Ishikawa (cell line): ENCODE data around the gene MTMR2.

Experiments
- CEBPB ChIP-seq: IDR thresholded peaks from 2 replicates; pipeline ENCODE4 v1.6.1; 2012
- CREB1 ChIP-seq: IDR thresholded peaks from 2 replicates; pipeline ENCODE4 v1.6.1; 2012; ENCODE audit warnings: low read depth
- EGR1 ChIP-seq: IDR thresholded peaks from 2 replicates; pipeline ENCODE4 v1.6.1; 2012
- EP300 ChIP-seq: IDR thresholded peaks from 2 replicates; pipeline ENCODE4 v1.6.1; 2012; ENCODE audit warnings: borderline replicate concordance
- FOXM1 ChIP-seq: IDR thresholded peaks from 2 replicates; pipeline ENCODE4 v1.6.1; 2012; ENCODE audit warnings: low read depth, borderline replicate concordance
- MAX ChIP-seq: IDR thresholded peaks from 2 replicates; pipeline ENCODE4 v1.6.1; 2012
- NFIC ChIP-seq: IDR thresholded peaks from 2 replicates; pipeline ENCODE4 v1.6.1; 2012
- RAD21 ChIP-seq: IDR thresholded peaks from 2 replicates; pipeline ENCODE4 v1.6.1; 2012; ENCODE audit warnings: low read depth
- REST ChIP-seq: IDR thresholded peaks from 2 replicates; pipeline ENCODE4 v1.6.1; 2012; ENCODE audit warnings: low read depth, mild to moderate bottlenecking
- TAF1 ChIP-seq: IDR thresholded peaks from 2 replicates; pipeline ENCODE4 v1.6.1; 2012; ENCODE audit warnings: low read depth, mild to moderate bottlenecking
- TCF12 ChIP-seq: IDR thresholded peaks from 2 replicates; pipeline ENCODE4 v1.6.1; 2012; ENCODE audit warnings: low read depth
- TEAD4 ChIP-seq: IDR thresholded peaks from 2 replicates; pipeline ENCODE4 v1.6.1; 2012
- USF1 ChIP-seq: IDR thresholded peaks from 2 replicates; pipeline ENCODE4 v1.6.1; 2012
- YY1 ChIP-seq: IDR thresholded peaks from 2 replicates; pipeline ENCODE4 v1.6.1; 2012; ENCODE audit warnings: low read depth
- ZBTB7A ChIP-seq: IDR thresholded peaks from 2 replicates; pipeline ENCODE4 v1.6.1; 2012; ENCODE audit warnings: low read depth

MTMR2 gene

GRCh38 chr11:95886462-95886861 lies 37.4 kb downstream of the MTMR2 start:
- TF ChIP-seq MAX (no peak), RAD21 (no peak), NFIC (no peak), EGR1 (no peak), CEBPB (no peak), TEAD4 (no peak), ZBTB7A (no peak), FOXM1 (no peak), TAF1 (no peak), USF1 (no peak)

- no peak for TF ChIP-seq EGR1
- TF ChIP-seq REST = no peak
- no peak for TF ChIP-seq RAD21
- TF ChIP-seq MAX = no peak
- no peak for TF ChIP-seq ZBTB7A
- TF ChIP-seq CREB1 = no peak
- TF ChIP-seq FOXM1 = no peak
- no peak for TF ChIP-seq NFIC
- no peak for TF ChIP-seq TAF1
- TF ChIP-seq TEAD4 = no peak
- no peak for TF ChIP-seq USF1
- no peak for TF ChIP-seq TCF12
- TF ChIP-seq CEBPB = no peak
- TF ChIP-seq YY1 = no peak
These were observed 39.1 kb downstream of the MTMR2 start for GRCh38 chr11:95884802-95885201.

GRCh38 chr11:95884376-95884775 lies 39.5 kb downstream of the MTMR2 start:
- no peak for TF ChIP-seq MAX
- no peak for TF ChIP-seq CREB1
- TF ChIP-seq TAF1 = no peak
- no peak for TF ChIP-seq NFIC
- no peak for TF ChIP-seq REST
- no peak for TF ChIP-seq YY1
- no peak for TF ChIP-seq EP300
- TF ChIP-seq CEBPB = no peak
- TF ChIP-seq TEAD4 = no peak
- TF ChIP-seq EGR1 = no peak

- no peak for TF ChIP-seq TAF1
These were observed 40.5 kb downstream of the MTMR2 start for GRCh38 chr11:95883381-95883780.

GRCh38 chr11:95877291-95877690 lies 46.6 kb downstream of the MTMR2 start:
- TF ChIP-seq TCF12 (no peak), REST (no peak), FOXM1 (no peak), EGR1 (no peak), MAX (no peak), TAF1 (no peak), RAD21 (no peak), YY1 (no peak), CEBPB (no peak), ZBTB7A (no peak), NFIC (no peak), CREB1 (no peak), EP300 (no peak)
